ENCODE measurements around the gene MAP1S. TPM values are rescaled to one million over a fixed set of nuclear protein-coding genes. Genes with fewer than 3 reads are reported as not detected.

The MAP1S gene
- total and polyA plus RNA-seq, 12 donors: 6.6 to 97.2 (median 44.3) TPM

GRCh38 chr19:17755977-17756670 is 36.8 kb downstream of the MAP1S start:
- H3K4me3 ChIP-seq: no peak overlapping the region
- no peaks in the 10 kb centered on the region for H3K9me3 ChIP-seq (replicated peaks in 1 of 3)
- TF ChIP-seq CTCF (IDR thresholded peaks at IDR 0.05) (no peak), POLR2A (IDR thresholded peaks at IDR 0.05) (no peak)
- no peak overlapping the region for H3K27ac ChIP-seq
- H3K4me1 ChIP-seq (replicated peaks in 1 of 2): peaks cover 4 to 12% of the 10 kb centered on the region in 2 donors
- H3K36me3 ChIP-seq (replicated peaks in 1 of 2): no peaks in the 10 kb centered on the region
- 62 to 72% (median 67%) methylated on average over 11 to 12 of the region's 12 CpGs for WGBS, 4 donors
- intact Hi-C loops (cut with DNase I): no loop called here
- peak in 6 of 7 donors; percentile 38 to 82 (median 49) for DNase-seq
- no peaks in the 10 kb centered on the region for H3K27me3 ChIP-seq

GRCh38 chr19:17757125-17757524 is 37.8 kb downstream of the MAP1S start:
- no peak for TF ChIP-seq CTCF (IDR thresholded peaks at IDR 0.05)
- TF ChIP-seq POLR2A (IDR thresholded peaks at IDR 0.05): no peak
- H3K9me3 ChIP-seq (replicated peaks in 1 of 3): no peaks in the 10 kb centered on the region
- DNase-seq: peak; percentile 78 to 88 (median 85)
- no peak overlapping the region for H3K27ac ChIP-seq
- intact Hi-C loops (cut with DNase I): no loop called here
- peaks cover 4 to 12% of the 10 kb centered on the region in 2 donors for H3K4me1 ChIP-seq (replicated peaks in 1 of 2)
- no peaks in the 10 kb centered on the region for H3K36me3 ChIP-seq (replicated peaks in 1 of 2)
- no peak overlapping the region for H3K4me3 ChIP-seq
- H3K27me3 ChIP-seq: no peaks in the 10 kb centered on the region
- whole genome bisulfite sequencing, 4 donors: 23 to 36% (median 28%) methylated on average over 6 to 9 of the region's 9 CpGs

- Histone ChIP-seq H3K4me3 (no peak overlapping the region), H3K27ac (no peak overlapping the region), H3K4me1 (replicated peaks in 1 of 2) (peaks cover 4 to 12% of the 10 kb centered on the region in 2 donors), H3K9me3 (replicated peaks in 1 of 3) (no peaks in the 10 kb centered on the region), H3K36me3 (replicated peaks in 1 of 2) (no peaks in the 10 kb centered on the region), H3K27me3 (no peaks in the 10 kb centered on the region)
- no peak for DNase-seq
- 54 to 78% (median 54%) methylated on average over 5 of the region's 5 CpGs; no CpG with 5 or more reads in 1 of the 4 donors for WGBS, 4 donors
- intact Hi-C loops (cut with DNase I): no loop called here
- TF ChIP-seq CTCF (IDR thresholded peaks at IDR 0.05): no peak
- TF ChIP-seq POLR2A (IDR thresholded peaks at IDR 0.05): no peak
Measured at GRCh38 chr19:17758515-17758914, 39.2 kb downstream of the MAP1S start.

GRCh38 chr19:17761148-17761547 is 41.9 kb downstream of the MAP1S start:
- Histone ChIP-seq H3K4me1 (replicated peaks in 1 of 2) (no peaks in the 10 kb centered on the region), H3K27ac (no peak overlapping the region), H3K27me3 (no peaks in the 10 kb centered on the region), H3K9me3 (replicated peaks in 1 of 3) (no peaks in the 10 kb centered on the region), H3K36me3 (replicated peaks in 1 of 2) (no peaks in the 10 kb centered on the region), H3K4me3 (no peak overlapping the region)
- 80 to 87% (median 83%) methylated on average over 4 of the region's 4 CpGs for WGBS, 4 donors
- no peak for DNase-seq
- intact Hi-C loops (cut with DNase I): loop anchor here in 1 of 2 donors (5.0 kb wide), 1 partner anchor 54 kb away; no protein-coding TSS in a partner anchor
- TF ChIP-seq POLR2A (IDR thresholded peaks at IDR 0.05) (no peak), CTCF (IDR thresholded peaks at IDR 0.05) (no peak)

All from adrenal gland (tissue), 12 donors.